Effector CD8-positive, alpha-beta T cell (primary cell): ENCODE results near the gene MFNG.

Experiments
- DNase-seq: peaks from one replicate; lab custom pipeline; 2025; lab: John Stamatoyannopoulos, UW

Gene MFNG

DNA sequence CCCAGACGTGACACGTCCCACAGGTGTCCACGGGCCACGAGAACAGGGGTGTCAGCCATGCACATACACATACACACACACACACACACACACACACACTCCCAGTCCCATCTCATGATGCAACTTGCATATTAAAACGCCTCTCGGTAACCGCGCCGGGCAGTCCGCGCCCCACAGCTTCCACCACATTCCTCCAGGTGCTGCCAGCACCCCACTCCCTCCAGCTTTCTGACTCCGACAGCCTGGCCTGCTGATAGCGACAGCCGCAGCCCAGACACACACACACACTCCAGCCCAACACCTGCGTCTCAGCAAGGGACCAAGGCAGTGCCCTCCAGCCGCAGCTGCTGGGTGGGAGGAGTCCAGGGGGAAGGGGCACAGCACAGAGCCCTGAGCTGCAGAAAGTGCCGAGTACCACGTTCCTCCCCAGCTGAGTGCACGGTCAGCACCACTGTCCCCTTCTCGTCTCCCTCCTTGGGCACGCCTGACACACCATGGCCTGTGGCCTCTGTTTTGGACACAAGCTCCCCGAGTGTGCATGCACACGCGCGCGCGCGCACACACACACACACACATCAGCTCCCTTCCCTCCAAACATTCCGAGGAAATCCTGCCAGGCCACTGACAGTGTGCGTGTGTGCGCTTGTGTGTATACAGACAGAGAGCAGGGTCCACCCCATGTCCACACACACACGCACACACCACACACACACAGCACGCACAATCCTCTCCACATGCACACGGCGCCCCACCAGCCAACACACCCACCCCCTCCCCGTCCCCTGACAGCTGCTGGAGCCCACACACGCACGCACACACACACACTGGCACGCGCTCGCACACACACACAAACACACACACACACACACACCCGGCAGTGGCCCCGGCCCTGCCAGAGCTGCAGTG lies 60.1 kb downstream of the MFNG start:
- DNase-seq, result no peak

DNA sequence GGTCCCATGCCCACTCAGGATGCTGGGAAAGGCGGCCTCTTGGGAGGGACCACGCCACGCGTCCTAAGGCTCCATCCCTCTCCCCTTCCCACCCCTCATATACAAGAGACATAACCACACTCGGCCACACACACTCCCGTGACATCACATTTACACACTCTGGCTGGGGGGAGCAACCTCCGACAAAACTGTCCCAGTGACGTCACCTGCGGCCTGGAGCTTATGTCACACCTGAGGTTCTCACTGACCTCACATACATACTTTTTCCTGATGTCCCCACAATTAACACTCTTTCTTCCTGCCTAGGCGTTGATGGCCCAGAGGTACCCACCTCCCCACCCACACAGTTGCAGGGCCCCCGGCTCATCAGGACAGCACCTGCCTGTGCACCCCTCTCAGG lies 60.8 kb downstream of the MFNG start:
- no peak for DNase-seq

DNA sequence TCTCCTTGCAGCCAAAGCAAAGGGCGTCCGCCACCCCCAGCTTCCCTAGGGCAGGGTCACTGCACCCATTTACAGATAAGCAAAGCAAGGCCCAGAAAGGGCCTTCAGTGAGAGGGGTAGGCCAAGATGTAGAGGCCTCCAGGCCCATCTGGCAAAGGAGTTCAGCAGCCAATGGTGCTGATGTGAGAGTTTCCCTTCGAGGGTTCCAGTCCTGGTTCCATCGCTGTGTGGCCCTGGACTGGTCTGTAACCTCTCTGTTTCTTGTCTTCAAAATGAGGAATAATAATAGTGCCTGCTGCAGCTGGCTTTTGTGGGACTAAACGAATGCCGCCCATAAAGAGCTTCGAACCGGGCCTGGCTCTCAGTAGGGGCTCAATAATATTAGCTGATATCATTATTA lies 62.9 kb downstream of the MFNG start:
- DNase-seq, result no peak

DNA sequence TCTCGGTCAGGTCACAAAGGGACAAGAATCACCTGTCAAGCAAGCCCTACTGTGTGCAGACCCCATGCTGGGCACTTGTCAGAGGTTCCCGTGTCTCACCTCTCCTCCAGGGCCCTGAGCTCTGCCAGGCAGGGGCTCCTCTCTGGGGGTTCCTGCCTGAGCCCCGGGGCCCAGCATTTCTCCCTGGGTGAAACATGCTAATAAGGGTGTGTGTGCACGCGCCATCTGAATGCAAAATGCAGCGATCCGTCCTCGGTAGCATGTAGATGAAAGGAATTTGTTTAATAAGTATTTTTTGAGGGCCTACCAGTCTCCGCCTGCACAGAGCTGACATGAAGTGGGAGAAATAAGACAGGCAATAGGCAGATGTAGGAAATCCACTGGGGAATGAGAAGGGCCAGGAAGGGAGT lies 64.7 kb downstream of the MFNG start:
- no peak for DNase-seq

DNA sequence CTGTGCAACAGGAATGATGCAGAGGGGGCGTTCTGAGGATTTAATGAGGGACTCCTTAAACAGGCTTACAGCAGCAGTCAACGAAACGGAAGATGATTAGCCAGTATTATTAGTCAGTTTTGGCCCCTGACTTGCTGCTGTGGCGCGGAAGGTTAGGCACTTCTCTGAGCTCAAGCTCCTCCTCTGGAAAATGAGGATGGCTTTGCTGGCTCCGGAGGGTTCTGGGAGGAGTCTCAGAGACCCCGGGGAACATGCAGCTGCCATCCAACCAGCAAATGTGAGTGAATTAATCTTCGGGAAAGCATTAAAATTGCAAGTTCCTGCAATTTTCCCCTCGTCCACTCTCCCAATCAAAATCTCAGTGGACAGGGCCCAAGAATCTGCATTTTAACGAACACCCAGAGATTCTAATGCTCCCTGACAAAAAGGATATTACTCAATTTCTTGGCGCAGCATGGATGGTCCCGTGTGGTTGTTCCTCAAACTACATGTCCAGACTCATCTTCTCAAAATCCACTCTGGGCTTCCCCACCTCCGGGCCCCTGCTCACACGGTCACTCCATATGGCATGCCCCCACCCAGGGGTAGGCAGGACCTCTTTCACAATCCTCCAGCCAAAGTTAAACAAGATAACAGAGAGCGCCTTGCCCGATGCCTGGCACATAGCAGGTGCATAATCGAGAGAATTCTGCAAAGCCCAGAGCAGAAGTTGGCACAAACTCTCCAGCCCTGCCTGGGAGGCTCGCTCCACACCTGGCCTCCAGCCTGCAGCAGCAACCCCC lies 65.3 kb downstream of the MFNG start:
- DNase-seq, result no peak

DNA sequence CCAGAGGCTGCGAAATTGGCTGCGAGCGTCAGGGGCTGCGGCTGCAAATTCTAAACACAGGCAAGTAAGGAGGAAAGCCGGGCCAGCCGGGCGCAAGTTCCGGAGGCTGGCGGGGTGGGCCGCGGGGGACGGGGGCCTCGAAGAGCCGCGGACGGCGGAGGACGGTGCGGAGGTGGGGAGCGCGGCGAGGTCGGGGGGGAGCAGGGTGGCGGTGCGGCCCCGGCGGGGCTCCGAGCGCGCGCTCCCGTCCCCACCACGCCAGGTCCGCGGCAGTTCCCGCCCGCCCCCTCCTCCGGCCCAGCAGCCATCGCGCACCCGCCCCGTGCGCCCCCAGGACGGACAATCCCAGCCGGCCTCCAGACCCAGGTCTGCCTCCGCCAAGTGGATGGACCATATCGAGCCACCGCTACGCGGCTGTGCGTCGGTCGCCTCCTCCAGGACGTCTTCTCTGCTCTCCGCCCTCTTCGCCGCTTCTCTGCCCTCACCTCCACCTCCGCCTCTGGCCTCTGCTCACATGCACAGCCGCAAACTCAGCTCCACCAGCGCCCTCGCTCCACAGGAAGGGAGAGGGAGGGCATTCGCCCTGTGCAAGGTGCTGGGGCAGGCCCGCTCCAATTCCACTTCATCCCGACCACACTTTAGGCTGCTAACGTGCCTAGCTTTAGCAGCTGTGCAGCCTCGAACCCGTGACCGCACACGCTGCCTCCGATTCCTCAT lies 66.1 kb downstream of the MFNG start:
- no peak for DNase-seq

DNA sequence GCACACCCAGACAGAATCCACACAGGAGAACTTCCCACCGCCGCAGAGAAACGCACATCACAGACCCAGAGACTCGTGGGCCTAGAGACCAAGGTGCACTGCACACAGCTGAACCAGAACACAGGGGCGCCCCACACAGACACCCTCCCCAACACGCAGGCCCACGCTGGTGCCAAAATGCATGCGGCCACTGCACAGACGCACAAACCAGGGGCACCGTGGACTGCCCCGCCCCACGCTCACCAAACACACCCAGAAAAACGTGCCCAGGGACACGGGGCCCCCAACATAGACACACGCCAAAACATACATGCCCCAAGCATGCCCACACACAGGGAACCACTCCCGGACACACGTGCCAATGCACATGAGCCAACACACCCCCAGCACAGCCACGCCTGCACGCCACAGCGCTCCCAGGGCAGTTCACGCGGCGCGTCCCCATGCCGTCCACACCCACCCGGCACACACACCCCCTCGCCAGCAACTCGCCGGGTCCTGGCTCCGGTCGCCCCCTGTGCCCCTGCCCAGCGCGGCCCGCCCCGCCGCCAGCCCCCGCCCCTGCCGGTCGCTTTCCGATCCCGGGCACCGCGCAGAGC lies 66.7 kb downstream of the MFNG start:
- no peak for DNase-seq
